ENCODE measurements around the gene RNASEH1.

The RNASEH1 gene, protein sequence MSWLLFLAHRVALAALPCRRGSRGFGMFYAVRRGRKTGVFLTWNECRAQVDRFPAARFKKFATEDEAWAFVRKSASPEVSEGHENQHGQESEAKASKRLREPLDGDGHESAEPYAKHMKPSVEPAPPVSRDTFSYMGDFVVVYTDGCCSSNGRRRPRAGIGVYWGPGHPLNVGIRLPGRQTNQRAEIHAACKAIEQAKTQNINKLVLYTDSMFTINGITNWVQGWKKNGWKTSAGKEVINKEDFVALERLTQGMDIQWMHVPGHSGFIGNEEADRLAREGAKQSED

GRCh38 chr2:3558205-3559014 is at the start of gene RNASEH1:
Gene RNASEH1, minus strand, starts transcription at chr2:3558333. Its CDS starts 73 bp downstream, at chr2:3558260.
- Mint-ChIP-seq H3K36me3 (ENCODE audit: low read depth) (peaks cover 32% of the 10 kb centered on the region), H3K4me1 (ENCODE audit: low read depth) (peaks cover 20% of the 10 kb centered on the region), H3K27me3 (ENCODE audit: low read depth) (no peaks in the 10 kb centered on the region), H3K9me3 (no peaks in the 10 kb centered on the region), H3K4me3 (peak within 1 kb of the TSS; percentile 92), H3K27ac (peak within 1 kb of the TSS; percentile 95)

DNA sequence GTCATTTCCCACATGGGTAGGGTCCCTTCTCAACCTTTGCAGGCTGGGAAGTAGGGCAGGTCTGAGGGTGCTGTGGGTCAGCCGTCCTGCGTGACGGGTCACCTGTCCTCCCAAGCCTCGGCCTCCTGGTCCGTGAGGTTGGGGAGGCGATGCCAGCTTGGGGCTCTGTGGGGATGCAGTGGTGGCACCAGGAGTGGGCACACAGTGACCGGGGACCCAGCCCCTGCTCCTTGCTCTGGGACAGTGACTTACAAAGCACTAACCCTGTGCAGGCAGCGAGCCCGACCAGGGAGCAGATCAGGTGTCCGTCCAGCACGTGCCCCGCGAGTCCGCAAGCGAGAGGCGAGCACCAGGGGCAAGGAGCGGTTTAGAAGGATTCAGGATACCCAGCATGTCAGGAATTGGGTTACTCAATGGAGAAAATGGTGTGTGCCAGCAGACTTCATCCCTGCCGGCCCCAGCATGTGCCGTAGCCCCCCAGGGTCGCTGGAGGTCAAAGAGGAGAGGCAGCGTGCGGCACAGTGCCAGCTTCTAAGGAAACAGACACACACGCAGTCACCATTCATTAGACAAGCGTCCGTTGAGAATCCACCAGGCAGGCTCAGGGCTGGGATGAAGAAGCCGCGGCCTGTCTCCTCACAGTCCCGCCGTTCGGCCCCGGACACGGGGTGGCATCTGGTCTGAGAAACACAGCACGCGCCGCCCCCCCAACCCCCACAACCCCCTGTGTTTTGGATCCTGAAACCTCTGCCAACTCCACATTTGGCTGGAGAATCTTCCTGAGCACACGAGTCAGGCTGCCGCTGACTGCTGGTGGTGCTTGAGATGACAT is 48.5 kb upstream of the RNASEH1 start:
- H3K4me3 Mint-ChIP-seq: no peak overlapping the region
- peaks cover 2% of the 10 kb centered on the region for H3K4me1 Mint-ChIP-seq (ENCODE audit: low read depth)
- no peaks in the 10 kb centered on the region for H3K9me3 Mint-ChIP-seq
- H3K27me3 Mint-ChIP-seq (ENCODE audit: low read depth): no peaks in the 10 kb centered on the region
- H3K36me3 Mint-ChIP-seq (ENCODE audit: low read depth): no peaks in the 10 kb centered on the region
- no peak overlapping the region for H3K27ac Mint-ChIP-seq

GRCh38 chr2:3606028-3606369 is 47.9 kb upstream of the RNASEH1 start:
- H3K4me1 Mint-ChIP-seq (ENCODE audit: low read depth): peaks cover 2% of the 10 kb centered on the region
- H3K27ac Mint-ChIP-seq: no peak overlapping the region
- H3K27me3 Mint-ChIP-seq (ENCODE audit: low read depth): no peaks in the 10 kb centered on the region
- no peaks in the 10 kb centered on the region for H3K9me3 Mint-ChIP-seq
- no peak overlapping the region for H3K4me3 Mint-ChIP-seq
- H3K36me3 Mint-ChIP-seq (ENCODE audit: low read depth): no peaks in the 10 kb centered on the region

DNA sequence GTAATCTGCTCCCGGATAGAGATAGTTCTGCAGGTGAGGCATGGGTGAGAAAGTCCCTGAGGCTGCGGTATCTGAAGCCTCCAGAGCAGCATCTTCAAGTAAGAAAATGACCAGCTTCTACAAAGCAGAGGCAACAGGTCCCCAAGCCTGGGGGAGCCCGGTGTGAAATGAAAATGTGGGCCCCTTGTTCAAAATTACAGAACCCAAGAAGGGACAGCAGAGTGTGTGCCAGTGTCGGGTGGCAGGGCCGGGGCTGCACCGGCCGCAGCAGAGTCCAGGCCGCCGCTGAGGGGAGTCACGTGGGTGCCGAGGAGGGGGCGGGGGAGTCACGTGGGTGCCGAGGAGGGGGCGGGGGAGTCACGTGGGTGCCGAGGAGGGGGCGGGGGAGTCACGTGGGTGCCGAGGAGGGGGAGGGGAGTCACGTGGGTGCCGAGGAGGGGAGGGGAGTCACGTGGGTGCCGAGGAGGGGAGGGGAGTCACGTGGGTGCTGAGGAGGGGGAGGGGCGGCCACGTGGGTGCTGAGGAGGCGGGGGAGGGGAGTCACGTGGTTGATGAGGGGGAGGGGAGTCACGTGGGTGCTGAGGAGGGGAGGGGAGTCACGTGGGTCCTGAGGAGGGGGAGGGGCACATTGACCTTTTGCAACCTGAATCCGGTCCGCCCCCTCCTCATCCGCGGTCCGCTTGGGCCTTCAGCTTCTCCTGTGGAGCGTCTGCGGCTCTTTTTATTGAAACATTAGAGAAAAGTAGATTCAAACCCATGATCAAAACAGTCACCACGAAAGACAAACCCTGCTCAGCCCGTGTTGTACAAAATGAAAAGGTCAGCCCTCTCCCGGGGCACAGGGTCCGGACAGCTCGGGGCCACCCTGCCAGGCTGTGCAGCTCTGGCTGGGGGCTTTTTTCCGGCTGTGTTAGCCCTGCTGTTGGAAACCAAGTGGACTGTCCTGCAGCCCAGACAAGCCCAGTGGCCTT is 47.1 kb upstream of the RNASEH1 start:
- Mint-ChIP-seq H3K36me3 (ENCODE audit: low read depth) (no peaks in the 10 kb centered on the region), H3K27ac (no peak overlapping the region), H3K4me3 (peak overlapping the region; percentile 7), H3K9me3 (no peaks in the 10 kb centered on the region), H3K4me1 (ENCODE audit: low read depth) (peaks cover 2% of the 10 kb centered on the region), H3K27me3 (ENCODE audit: low read depth) (no peaks in the 10 kb centered on the region)

- Mint-ChIP-seq H3K27ac (no peak overlapping the region), H3K4me3 (no peak overlapping the region), H3K9me3 (no peaks in the 10 kb centered on the region), H3K27me3 (ENCODE audit: low read depth) (no peaks in the 10 kb centered on the region), H3K4me1 (ENCODE audit: low read depth) (peaks cover 2% of the 10 kb centered on the region), H3K36me3 (ENCODE audit: low read depth) (no peaks in the 10 kb centered on the region)
Observed at GRCh38 chr2:3604207-3604877, 46.2 kb upstream of the RNASEH1 start.

GRCh38 chr2:3603536-3604206 is 45.5 kb upstream of the RNASEH1 start:
- H3K27ac Mint-ChIP-seq: no peak overlapping the region
- no peak overlapping the region for H3K4me3 Mint-ChIP-seq
- H3K4me1 Mint-ChIP-seq (ENCODE audit: low read depth): no peaks in the 10 kb centered on the region
- no peaks in the 10 kb centered on the region for H3K9me3 Mint-ChIP-seq
- peaks cover 2% of the 10 kb centered on the region for H3K27me3 Mint-ChIP-seq (ENCODE audit: low read depth)
- no peaks in the 10 kb centered on the region for H3K36me3 Mint-ChIP-seq (ENCODE audit: low read depth)

- Mint-ChIP-seq H3K4me1 (ENCODE audit: low read depth) (no peaks in the 10 kb centered on the region), H3K9me3 (no peaks in the 10 kb centered on the region), H3K4me3 (no peak overlapping the region), H3K27ac (no peak overlapping the region), H3K36me3 (ENCODE audit: low read depth) (no peaks in the 10 kb centered on the region), H3K27me3 (ENCODE audit: low read depth) (peaks cover 7% of the 10 kb centered on the region)
Observed at GRCh38 chr2:3602553-3603339, 44.6 kb upstream of the RNASEH1 start.

DNA sequence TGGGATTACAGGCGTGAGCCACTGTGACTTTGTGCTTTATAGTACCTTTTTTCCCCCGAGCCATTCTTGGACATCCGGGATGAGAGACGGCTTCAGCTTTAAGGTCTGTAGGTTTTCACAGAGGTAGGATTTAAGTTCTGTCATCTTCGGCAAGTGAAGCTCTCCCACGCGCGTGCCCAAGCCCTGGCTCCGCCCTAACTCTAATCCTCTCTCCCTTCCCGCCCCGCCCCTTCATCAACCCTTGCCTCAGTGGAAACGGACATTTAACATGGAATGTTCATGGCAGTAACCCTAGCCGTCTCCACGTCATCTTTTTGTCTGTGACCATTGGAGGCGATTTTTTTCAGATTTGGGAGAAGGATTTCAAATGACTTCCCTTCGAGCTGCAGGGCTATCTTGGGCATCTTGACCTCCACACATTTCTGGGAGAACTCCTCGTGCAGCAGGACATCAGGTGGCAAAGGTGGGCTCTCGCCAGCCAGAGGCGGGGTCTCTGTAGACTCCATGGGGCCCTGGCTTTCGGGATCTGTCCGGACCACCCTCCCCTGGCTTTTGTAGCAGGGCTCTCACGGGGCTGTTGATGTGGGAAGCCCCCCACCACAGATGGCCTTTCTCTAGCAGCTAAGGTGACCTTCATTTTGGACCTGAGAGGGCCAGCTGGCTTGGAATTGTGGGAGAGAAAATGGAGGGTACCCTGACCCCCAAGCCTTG is 43.6 kb upstream of the RNASEH1 start:
- no peak overlapping the region for H3K4me3 Mint-ChIP-seq
- no peak overlapping the region for H3K27ac Mint-ChIP-seq
- H3K27me3 Mint-ChIP-seq (ENCODE audit: low read depth): peaks cover 12% of the 10 kb centered on the region
- no peaks in the 10 kb centered on the region for H3K36me3 Mint-ChIP-seq (ENCODE audit: low read depth)
- H3K4me1 Mint-ChIP-seq (ENCODE audit: low read depth): peaks cover 4% of the 10 kb centered on the region
- no peaks in the 10 kb centered on the region for H3K9me3 Mint-ChIP-seq

DNA sequence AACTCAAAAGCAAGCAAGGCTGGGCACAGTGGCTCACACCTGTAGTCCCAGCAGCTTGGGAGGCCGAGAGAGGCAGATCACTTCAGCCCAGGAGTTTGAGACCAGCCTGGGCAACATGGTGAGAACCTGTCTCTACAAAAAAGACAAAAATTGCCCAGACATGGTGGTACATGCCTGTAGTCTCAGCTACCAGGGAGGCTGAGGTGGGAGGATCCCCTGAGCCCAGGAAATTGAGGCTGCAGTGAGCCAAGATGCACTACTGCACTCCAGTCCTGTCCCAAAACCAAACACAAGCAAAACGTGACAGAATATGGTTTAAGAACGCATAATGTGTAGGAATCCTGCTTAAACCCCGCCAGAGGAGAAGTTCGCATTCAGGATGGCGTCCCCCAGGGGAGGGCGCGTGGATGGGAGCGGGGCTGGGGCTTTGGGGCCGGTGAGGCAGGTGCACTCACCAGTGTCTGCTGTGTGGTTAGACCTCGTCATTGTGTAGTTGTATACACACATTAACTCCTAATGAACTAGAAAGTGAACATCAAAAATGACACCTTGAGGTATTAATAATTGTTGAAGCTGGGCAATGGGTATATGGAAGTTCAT is 42.2 kb upstream of the RNASEH1 start:
- peaks cover 11% of the 10 kb centered on the region for H3K4me1 Mint-ChIP-seq (ENCODE audit: low read depth)
- H3K9me3 Mint-ChIP-seq: no peaks in the 10 kb centered on the region
- peaks cover 13% of the 10 kb centered on the region for H3K27me3 Mint-ChIP-seq (ENCODE audit: low read depth)
- H3K4me3 Mint-ChIP-seq: no peak overlapping the region
- no peaks in the 10 kb centered on the region for H3K36me3 Mint-ChIP-seq (ENCODE audit: low read depth)
- H3K27ac Mint-ChIP-seq: no peak overlapping the region

GRCh38 chr2:3598912-3599854 is 41.0 kb upstream of the RNASEH1 start:
- Mint-ChIP-seq H3K36me3 (ENCODE audit: low read depth) (no peaks in the 10 kb centered on the region), H3K27ac (no peak overlapping the region), H3K27me3 (ENCODE audit: low read depth) (peaks cover 13% of the 10 kb centered on the region), H3K4me1 (ENCODE audit: low read depth) (peaks cover 11% of the 10 kb centered on the region), H3K4me3 (no peak overlapping the region), H3K9me3 (no peaks in the 10 kb centered on the region)
